Nephron (organoid): ENCODE measurements around the gene EIF1.

Source experiments
- H3K27ac Mint-ChIP-seq, 3 experiments: 2 replicates each; pipeline ENCODE4 v1.8.0; 2020; ENCODE audit warnings: mixed read lengths in 3 of 3, mild to moderate bottlenecking in 2 of 3, moderate library complexity in 1 of 3
- H3K27me3 Mint-ChIP-seq: 2 replicates; pipeline ENCODE4 v1.8.0; 2021; ENCODE audit warnings: low read depth, mild to moderate bottlenecking, moderate library complexity, mixed read lengths
- H3K36me3 Mint-ChIP-seq: 2 replicates; pipeline ENCODE4 v1.8.0; 2020; ENCODE audit warnings: low read depth, mixed read lengths
- H3K4me1 Mint-ChIP-seq: 2 replicates; pipeline ENCODE4 v1.8.0; 2020; ENCODE audit warnings: mixed read lengths
- H3K4me3 Mint-ChIP-seq, 3 experiments: 2 replicates each; pipeline ENCODE4 v1.8.0; 2020; ENCODE audit warnings: mild to moderate bottlenecking in 3 of 3, mixed read lengths in 3 of 3, moderate library complexity in 2 of 3
- H3K9me3 Mint-ChIP-seq: 2 replicates; pipeline ENCODE4 v1.8.0; 2020; ENCODE audit warnings: mixed read lengths
- TF ChIP-seq, protein P1 (sequence below), 3 experiments: fragments of 200-600 bp; sonication (generic); IDR thresholded peaks; one replicate each; pipeline ENCODE4 v1.5.0; 2021; ENCODE audit warnings: antibody characterized with exemption in 3 of 3; ENCODE audit not compliant: unreplicated experiment in 3 of 3

Gene EIF1

DNA sequence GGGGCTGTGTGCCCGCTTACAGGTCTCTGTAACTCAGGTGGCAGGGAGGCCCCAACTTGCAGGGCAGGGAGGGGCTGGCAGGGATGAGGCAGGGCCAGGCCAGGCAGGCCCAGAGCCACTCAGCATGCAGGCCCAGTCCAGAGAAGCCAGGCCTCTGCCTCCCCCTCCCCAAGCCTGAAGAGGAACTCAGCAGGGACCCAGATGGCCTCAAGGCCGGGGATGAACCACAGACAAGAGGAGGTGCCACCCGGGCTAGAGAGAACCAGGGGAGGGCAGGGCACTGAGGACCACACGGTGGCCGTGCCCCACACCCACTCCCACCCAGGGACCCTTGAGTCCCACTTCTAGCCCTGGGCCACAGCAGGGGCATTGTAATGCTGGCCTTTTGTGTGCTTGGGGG, 29.8 kb upstream of the EIF1 start:
- H3K27me3 Mint-ChIP-seq, result peaks cover 14% of the 10 kb centered on the region

DNA sequence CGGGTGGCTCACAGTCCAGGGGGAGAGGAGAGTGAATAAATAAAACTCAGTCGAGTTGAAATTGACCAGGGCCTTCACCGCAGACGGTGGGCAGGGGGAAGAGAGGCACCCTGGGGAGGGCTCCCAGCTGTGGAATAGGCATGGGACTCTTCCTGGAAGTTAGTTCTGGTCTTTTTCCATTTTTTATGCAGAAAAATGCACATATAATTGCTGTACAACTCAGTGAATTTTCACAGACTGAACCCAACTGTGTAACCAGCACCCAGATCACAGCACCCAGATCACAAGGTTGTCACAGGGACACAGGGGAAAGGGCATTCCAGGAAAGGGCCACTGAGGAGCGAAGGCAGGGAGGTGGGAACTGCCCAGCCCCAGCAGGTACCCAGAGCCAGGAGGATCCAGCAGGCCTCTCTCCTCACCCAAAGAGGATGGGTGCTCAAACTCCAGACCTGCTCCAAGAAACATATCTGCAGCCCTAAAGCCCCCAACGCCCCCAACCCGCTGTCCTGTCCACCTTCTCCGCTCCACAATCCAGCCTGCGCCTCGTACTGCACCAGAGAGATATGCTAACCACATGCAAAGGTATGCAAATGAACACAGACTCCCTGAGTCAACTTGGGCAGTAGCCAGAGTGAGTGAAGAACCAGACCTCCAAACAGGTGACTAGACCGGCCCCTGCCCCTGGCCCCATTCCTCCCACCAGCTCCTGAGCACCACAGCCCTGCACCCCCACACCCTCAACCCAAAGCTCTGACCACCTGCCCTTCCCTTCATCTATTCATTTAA, 29.1 kb upstream of the EIF1 start:
- peak overlapping the region in 2 of 3 experiments; percentile 40 to 50 for H3K27ac Mint-ChIP-seq
- no peaks in the 10 kb centered on the region for H3K9me3 Mint-ChIP-seq
- TF ChIP-seq, protein P1, sequence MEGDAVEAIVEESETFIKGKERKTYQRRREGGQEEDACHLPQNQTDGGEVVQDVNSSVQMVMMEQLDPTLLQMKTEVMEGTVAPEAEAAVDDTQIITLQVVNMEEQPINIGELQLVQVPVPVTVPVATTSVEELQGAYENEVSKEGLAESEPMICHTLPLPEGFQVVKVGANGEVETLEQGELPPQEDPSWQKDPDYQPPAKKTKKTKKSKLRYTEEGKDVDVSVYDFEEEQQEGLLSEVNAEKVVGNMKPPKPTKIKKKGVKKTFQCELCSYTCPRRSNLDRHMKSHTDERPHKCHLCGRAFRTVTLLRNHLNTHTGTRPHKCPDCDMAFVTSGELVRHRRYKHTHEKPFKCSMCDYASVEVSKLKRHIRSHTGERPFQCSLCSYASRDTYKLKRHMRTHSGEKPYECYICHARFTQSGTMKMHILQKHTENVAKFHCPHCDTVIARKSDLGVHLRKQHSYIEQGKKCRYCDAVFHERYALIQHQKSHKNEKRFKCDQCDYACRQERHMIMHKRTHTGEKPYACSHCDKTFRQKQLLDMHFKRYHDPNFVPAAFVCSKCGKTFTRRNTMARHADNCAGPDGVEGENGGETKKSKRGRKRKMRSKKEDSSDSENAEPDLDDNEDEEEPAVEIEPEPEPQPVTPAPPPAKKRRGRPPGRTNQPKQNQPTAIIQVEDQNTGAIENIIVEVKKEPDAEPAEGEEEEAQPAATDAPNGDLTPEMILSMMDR (IDR thresholded peaks at IDR 0.05; ENCODE audit: unreplicated experiment in 3 of 3), result no peak
- no peaks in the 10 kb centered on the region for H3K36me3 Mint-ChIP-seq
- H3K4me3 Mint-ChIP-seq, result no peak overlapping the region
- H3K4me1 Mint-ChIP-seq, result peaks cover 23% of the 10 kb centered on the region
- peaks cover 14% of the 10 kb centered on the region for H3K27me3 Mint-ChIP-seq

More for the DNA sequence above, 29.8 kb upstream of the EIF1 start:
- H3K4me1 Mint-ChIP-seq, result peaks cover 23% of the 10 kb centered on the region
- H3K27ac Mint-ChIP-seq, result no peak overlapping the region
- H3K36me3 Mint-ChIP-seq, result no peaks in the 10 kb centered on the region
- TF ChIP-seq, protein P1 (IDR thresholded peaks at IDR 0.05; ENCODE audit: unreplicated experiment in 3 of 3), result no peak
- H3K4me3 Mint-ChIP-seq, result no peak overlapping the region
- no peaks in the 10 kb centered on the region for H3K9me3 Mint-ChIP-seq

DNA sequence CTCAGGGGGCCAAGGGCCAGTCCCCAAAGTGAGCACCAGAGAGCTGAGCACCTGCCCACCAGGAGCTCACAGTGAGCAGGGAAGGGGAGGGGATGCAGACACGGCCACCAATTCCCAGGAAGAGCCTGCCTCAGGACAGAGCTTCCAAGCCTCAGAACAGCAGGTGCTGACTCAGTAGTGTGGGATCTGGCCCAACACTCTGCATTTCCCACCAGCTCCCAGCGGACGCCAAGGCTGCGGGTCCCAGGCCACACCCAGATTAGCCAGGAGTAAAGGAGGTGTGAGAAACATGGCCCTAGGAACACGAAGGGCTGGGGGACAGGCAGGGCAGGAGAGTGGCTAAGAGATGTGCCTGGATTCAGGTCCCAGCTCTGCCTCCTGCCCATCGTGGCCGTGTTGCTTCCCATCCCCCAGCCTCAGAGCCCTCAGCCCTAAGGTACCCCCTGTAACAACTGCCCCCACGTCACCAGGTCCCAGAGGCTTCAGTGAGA, 28.4 kb upstream of the EIF1 start:
- no peaks in the 10 kb centered on the region for H3K9me3 Mint-ChIP-seq
- H3K4me1 Mint-ChIP-seq, result peaks cover 17% of the 10 kb centered on the region
- no peaks in the 10 kb centered on the region for H3K36me3 Mint-ChIP-seq
- peak overlapping the region in 2 of 3 experiments; percentile 40 to 50 for H3K27ac Mint-ChIP-seq
- peaks cover 12% of the 10 kb centered on the region for H3K27me3 Mint-ChIP-seq
- H3K4me3 Mint-ChIP-seq, result no peak overlapping the region
- TF ChIP-seq, protein P1 (IDR thresholded peaks at IDR 0.05; ENCODE audit: unreplicated experiment in 3 of 3), result no peak

DNA sequence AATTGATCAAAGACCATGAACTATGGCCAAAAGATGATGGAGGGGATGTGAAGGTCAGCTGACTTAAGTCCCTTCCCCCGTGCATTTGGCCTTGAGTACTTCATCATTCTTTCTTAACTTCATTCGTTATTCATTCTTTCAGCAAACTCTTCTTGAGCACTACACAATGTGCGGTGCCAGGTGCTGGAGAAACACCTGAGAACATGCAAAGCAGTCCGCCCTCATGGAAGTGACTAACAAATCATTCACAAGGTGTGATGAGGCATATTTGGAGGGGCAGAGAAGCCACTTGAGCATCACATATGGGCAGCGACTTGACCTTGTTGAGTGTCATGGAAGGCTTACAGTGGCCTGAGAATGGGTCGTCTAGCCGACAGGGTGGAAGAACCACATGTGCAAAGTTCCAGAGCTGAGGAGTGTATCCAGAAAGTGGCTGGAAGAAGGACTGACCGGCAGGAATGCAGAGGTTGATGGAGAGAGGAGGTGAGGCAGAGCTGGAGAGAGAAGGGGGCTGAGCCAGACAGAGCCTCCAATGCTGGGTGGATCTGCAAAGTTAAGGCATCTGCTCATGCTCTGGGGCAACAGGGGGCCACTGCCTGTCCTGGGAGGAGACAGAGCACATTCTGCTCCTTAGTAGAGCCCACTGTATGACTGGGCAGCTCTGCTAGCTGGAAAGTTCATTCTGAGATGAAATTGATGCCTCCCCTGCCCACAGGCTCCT, 25.1 kb upstream of the EIF1 start:
- H3K4me3 Mint-ChIP-seq, result peak overlapping the region; percentile 51 to 68 (median 55)
- peak overlapping the region in 1 of 3 experiments; percentile 19 for H3K27ac Mint-ChIP-seq
- no peaks in the 10 kb centered on the region for H3K36me3 Mint-ChIP-seq
- H3K27me3 Mint-ChIP-seq, result peaks cover 19% of the 10 kb centered on the region
- TF ChIP-seq, protein P1 (IDR thresholded peaks at IDR 0.05; ENCODE audit: unreplicated experiment in 3 of 3), result no peak
- peaks cover 29% of the 10 kb centered on the region for H3K4me1 Mint-ChIP-seq
- H3K9me3 Mint-ChIP-seq, result no peaks in the 10 kb centered on the region

DNA sequence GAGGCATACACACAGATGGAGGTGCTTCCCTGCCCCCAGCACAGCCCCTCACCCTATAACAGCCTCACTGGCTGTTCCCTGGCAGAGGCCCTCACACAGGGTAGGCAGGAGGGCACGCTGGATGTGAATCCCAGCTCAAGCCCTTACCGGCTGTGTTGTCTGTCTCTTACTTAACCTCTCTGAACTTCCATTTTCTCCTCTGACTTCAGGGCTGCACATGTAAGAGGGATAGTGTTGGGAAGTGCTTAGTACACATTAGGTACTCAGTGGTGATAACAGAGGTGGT, 24.6 kb upstream of the EIF1 start:
- H3K9me3 Mint-ChIP-seq, result no peaks in the 10 kb centered on the region
- no peaks in the 10 kb centered on the region for H3K36me3 Mint-ChIP-seq
- no peak overlapping the region for H3K27ac Mint-ChIP-seq
- H3K27me3 Mint-ChIP-seq, result peaks cover 18% of the 10 kb centered on the region
- TF ChIP-seq, protein P1 (IDR thresholded peaks at IDR 0.05; ENCODE audit: unreplicated experiment in 3 of 3), result no peak
- peak overlapping the region in 1 of 3 experiments; percentile 23 for H3K4me3 Mint-ChIP-seq
- peaks cover 29% of the 10 kb centered on the region for H3K4me1 Mint-ChIP-seq
